Fibroblast of lung (primary cell): ENCODE measurements around the gene FGF18.

Experiments used
- CTCF ChIP-seq, 2 donors: IDR thresholded peaks in 1 of 2; conservative IDR thresholded peaks in 1 of 2; 1 replicate in 1 of 2; 2 replicates in 1 of 2; pipeline ENCODE4 v1.5.1; 2011 to 2012; ENCODE audit warnings: low read length in 2 of 2, control low read depth in 1 of 2, inconsistent platforms in 1 of 2, low read depth in 1 of 2, mild to moderate bottlenecking in 1 of 2
- EZH2 ChIP-seq: IDR thresholded peaks from 2 replicates; pipeline ENCODE4 v1.5.1; 2012; ENCODE audit warnings: low read length, control low read depth, mild to moderate bottlenecking; ENCODE audit errors: missing control alignments

- TF ChIP-seq CTCF (conservative IDR thresholded peaks at IDR 0.05 in 1 of 2, IDR thresholded peaks at IDR 0.05 in 1 of 2; ENCODE audit: low read depth in 1 of 2, low read length in 2 of 2) (no peak), EZH2 (no peak)
These were observed 27.8 kb downstream of the FGF18 start for GRCh38 chr5:171447226-171447625.
